ENCODE measurements around the gene PTPRE. TPM values are rescaled to one million over a fixed set of nuclear protein-coding genes. Genes with fewer than 3 reads are reported as not detected.

PTPRE gene
- total RNA-seq, 1 experiment from 2014 or later: 0.70 TPM

DNA sequence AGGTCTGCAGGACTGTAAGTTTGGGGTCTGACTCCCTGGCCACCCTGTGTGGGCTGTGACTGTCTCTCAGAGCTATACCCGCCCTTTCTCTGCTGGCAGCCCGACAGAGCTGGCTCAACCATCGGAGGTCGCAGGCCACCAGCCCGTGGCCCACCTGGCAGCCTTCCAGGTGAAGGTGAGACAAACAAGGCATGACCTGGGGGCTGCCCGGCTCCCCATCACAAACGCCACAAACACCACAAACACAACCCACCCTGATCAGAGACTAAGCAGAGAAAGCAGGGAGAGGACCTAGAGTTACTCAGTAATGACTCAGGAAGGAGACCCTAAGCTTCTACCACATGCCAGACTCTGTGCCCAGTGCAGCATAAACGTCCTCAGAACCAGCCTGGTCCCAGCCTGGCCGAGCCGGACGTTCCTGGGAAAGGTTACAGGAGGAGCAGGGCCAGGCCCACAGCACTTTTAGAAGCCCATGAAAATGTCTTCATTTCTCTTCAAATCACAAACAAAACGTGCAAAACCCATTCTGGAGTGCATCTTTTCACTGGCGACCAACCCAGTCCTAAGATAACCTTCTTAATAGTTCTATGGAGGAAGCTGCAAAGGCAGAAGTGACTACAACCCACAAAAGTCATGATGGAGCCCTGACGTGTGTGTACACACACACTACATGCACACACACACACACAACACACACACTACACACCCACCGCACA, 152.5 kb downstream of the PTPRE start:
- Histone ChIP-seq H2BK12ac (ENCODE audit: insufficient read length, low read depth, low read length) (no peak overlapping the region), H3K79me1 (ENCODE audit: insufficient read depth, low read depth, low read length, poor library complexity, severe bottlenecking) (no peaks in the 10 kb centered on the region), H3K9me3 (ENCODE audit: control insufficient read depth, low read depth, low read length) (no peaks in the 10 kb centered on the region), H3K56ac (ENCODE audit: insufficient read length, low read depth, low read length) (no peak overlapping the region), H3K14ac (ENCODE audit: insufficient read depth, low read length) (no peak overlapping the region), H3K9ac (ENCODE audit: extremely low read depth, insufficient read length, low read length) (no peak overlapping the region), H2AK5ac (ENCODE audit: insufficient read length, low read length) (no peak overlapping the region), H2BK20ac (ENCODE audit: low read depth, low read length, poor library complexity, severe bottlenecking) (no peak overlapping the region), H2BK5ac (ENCODE audit: insufficient read length, low read length) (no peak overlapping the region), H3K18ac (ENCODE audit: insufficient read length, low read depth, low read length) (no peak overlapping the region), H3K27ac (ENCODE audit: insufficient read length, low read depth, low read length) (no peak overlapping the region), H3K4ac (ENCODE audit: low read depth, low read length) (no peak overlapping the region), H3K4me1 (ENCODE audit: insufficient read depth, low read length) (peaks cover 2% of the 10 kb centered on the region; the same call in 1 of the 2 replicates), H4K5ac (ENCODE audit: insufficient read length, low read depth, low read length) (no peak overlapping the region), H3K4me2 (ENCODE audit: insufficient read depth, insufficient read length, low read length) (no peak overlapping the region), H4K91ac (ENCODE audit: insufficient read length, low read depth, low read length) (no peak overlapping the region), H3K23me2 (ENCODE audit: insufficient read length, low read depth, low read length, poor library complexity, severe bottlenecking) (no peaks in the 10 kb centered on the region), H2AFZ (ENCODE audit: low read length) (no peak overlapping the region), H3T11ph (ENCODE audit: low read length) (no peak overlapping the region), H4K8ac (replicated peaks; ENCODE audit: insufficient read length, low read depth, low read length) (no peak overlapping the region), H4K20me1 (ENCODE audit: control insufficient read depth, insufficient read depth, insufficient read length) (no peaks in the 10 kb centered on the region), H3K79me2 (ENCODE audit: insufficient read depth, low read length) (no peaks in the 10 kb centered on the region), H2BK120ac (ENCODE audit: low read depth, low read length, poor library complexity, severe bottlenecking) (no peak overlapping the region), H3K23ac (ENCODE audit: insufficient read length, low read depth, low read length) (no peak overlapping the region), H2BK15ac (ENCODE audit: low read depth, low read length) (no peak overlapping the region), H3K27me3 (ENCODE audit: insufficient read depth, low read length) (no peaks in the 10 kb centered on the region)
- Mint-ChIP-seq H3K9me3 (no peaks in the 10 kb centered on the region), H3K27ac (no peak overlapping the region), H3K27me3 (ENCODE audit: low read depth) (no peaks in the 10 kb centered on the region), H3K4me1 (peaks cover 23 to 24% of the 10 kb centered on the region in 2 experiments), H3K36me3 (ENCODE audit: insufficient read depth in 1 of 3, low read depth in 3 of 3) (no peaks in the 10 kb centered on the region; a peak in 1 of 7 replicates), H3K4me3 (no peak overlapping the region)
- WGBS (ENCODE audit: extremely low coverage, insufficient read length, low lambda C conversion rate): 100% methylated on average over 1 of the region's 15 CpGs
- TF ChIP-seq, protein P1, sequence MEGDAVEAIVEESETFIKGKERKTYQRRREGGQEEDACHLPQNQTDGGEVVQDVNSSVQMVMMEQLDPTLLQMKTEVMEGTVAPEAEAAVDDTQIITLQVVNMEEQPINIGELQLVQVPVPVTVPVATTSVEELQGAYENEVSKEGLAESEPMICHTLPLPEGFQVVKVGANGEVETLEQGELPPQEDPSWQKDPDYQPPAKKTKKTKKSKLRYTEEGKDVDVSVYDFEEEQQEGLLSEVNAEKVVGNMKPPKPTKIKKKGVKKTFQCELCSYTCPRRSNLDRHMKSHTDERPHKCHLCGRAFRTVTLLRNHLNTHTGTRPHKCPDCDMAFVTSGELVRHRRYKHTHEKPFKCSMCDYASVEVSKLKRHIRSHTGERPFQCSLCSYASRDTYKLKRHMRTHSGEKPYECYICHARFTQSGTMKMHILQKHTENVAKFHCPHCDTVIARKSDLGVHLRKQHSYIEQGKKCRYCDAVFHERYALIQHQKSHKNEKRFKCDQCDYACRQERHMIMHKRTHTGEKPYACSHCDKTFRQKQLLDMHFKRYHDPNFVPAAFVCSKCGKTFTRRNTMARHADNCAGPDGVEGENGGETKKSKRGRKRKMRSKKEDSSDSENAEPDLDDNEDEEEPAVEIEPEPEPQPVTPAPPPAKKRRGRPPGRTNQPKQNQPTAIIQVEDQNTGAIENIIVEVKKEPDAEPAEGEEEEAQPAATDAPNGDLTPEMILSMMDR (conservative IDR thresholded peaks at IDR 0.05): no peak
- no peak for DNase-seq

Data from H9 (cell line).